ENCODE measurements around the gene DCST2. TPM values are rescaled to one million over a fixed set of nuclear protein-coding genes. Genes with fewer than 3 reads are reported as not detected.

The DCST2 gene
- total and polyA plus RNA-seq, 2 of the 8 experiments (the other 6 are each of a cell fraction or from before 2014, with no cell fraction given): 0.43 to 2.1 TPM

DNA sequence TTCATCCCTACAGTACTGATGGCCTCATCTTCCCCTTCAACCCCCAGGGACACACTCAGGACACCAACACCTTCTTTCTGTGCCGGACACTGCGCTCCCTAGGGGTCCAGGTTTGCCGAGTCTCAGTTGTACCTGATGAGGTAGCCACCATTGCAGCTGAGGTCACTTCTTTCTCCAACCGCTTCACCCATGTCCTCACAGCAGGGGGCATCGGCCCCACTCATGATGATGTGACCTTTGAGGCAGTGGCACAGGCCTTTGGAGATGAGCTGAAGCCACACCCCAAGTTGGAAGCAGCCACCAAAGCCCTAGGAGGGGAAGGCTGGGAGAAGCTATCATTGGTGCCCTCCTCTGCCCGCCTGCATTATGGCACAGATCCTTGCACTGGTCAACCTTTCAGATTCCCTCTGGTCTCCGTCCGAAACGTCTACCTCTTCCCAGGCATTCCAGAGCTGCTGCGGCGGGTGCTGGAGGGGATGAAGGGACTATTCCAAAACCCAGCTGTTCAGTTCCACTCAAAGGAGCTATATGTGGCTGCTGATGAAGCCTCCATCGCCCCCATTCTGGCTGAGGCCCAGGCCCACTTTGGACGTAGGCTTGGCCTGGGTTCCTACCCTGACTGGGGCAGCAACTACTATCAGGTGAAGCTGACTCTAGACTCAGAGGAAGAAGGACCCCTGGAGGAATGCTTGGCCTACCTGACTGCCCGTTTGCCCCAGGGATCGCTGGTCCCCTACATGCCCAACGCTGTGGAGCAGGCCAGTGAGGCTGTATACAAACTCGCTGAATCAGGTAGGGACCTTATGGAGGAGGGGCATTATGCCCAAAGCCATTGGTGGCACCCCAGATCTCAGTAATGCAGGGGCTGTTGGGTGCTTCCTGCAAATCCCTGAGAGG is 45.3 kb downstream of the DCST2 start:
- Histone ChIP-seq H2BK12ac (ENCODE audit: low read depth, low read length) (no peak overlapping the region), H3K4me2 (ENCODE audit: insufficient read depth in 1 of 2, low read depth in 2 of 2, low read length in 2 of 2) (no peak overlapping the region), H2AFZ (ENCODE audit: low read length) (no peak overlapping the region), H2BK15ac (ENCODE audit: low read length) (no peak overlapping the region), H2AK5ac (ENCODE audit: low read depth, low read length) (no peak overlapping the region), H3K14ac (ENCODE audit: insufficient read length) (no peak overlapping the region), H3K27ac (ENCODE audit: low read depth, low read length) (no peak overlapping the region), H2BK120ac (replicated peaks; ENCODE audit: low read depth, low read length) (no peak overlapping the region), H3K79me2 (ENCODE audit: control insufficient read depth in 1 of 2, insufficient read depth in 2 of 2, low read length in 2 of 2) (peaks cover 4 to 50% of the 10 kb centered on the region in 2 experiments), H3K23ac (ENCODE audit: insufficient read length) (no peak overlapping the region), H3K27me3 (replicated peaks in 1 of 4; ENCODE audit: control insufficient read depth in 3 of 4, extremely low read depth in 1 of 4, insufficient read depth in 3 of 4, low read length in 3 of 4) (no peaks in the 10 kb centered on the region), H3K9ac (replicated peaks in 1 of 4; ENCODE audit: extremely low read depth in 1 of 4, low read depth in 3 of 4, low read length in 3 of 4) (no peak overlapping the region), H3K4me1 (replicated peaks in 1 of 4; ENCODE audit: control insufficient read depth in 3 of 4, insufficient read depth in 4 of 4, low read length in 3 of 4) (peaks cover 0 to 5% (median 2%) of the 10 kb centered on the region in 4 experiments; a peak in 3 of 7 replicates), H4K8ac (ENCODE audit: extremely low read depth, insufficient read depth, low read length) (no peak overlapping the region), H3K56ac (replicated peaks; ENCODE audit: insufficient read length, low read depth, low read length) (no peak overlapping the region), H4K5ac (ENCODE audit: insufficient read length, low read depth, low read length) (no peak overlapping the region), H4K91ac (replicated peaks; ENCODE audit: insufficient read length, low read length) (no peak overlapping the region), H3K36me3 (ENCODE audit: control insufficient read depth in 2 of 4, insufficient read depth in 4 of 4, low read length in 3 of 4) (peaks cover 13 to 47% (median 35%) of the 10 kb centered on the region in 4 experiments), H3K18ac (ENCODE audit: extremely low read depth, low read length) (no peak overlapping the region), H2BK5ac (ENCODE audit: low read depth, low read length) (no peak overlapping the region), H4K20me1 (replicated peaks in 1 of 2; ENCODE audit: control insufficient read depth in 1 of 2, insufficient read depth in 2 of 2, low read length in 2 of 2) (peaks cover 15 to 22% of the 10 kb centered on the region in 2 experiments), H3K4ac (replicated peaks; ENCODE audit: insufficient read length, low read depth, low read length) (no peak overlapping the region), H3K4me3 (ENCODE audit: extremely low read depth in 1 of 4, insufficient read depth in 2 of 4, low read depth in 3 of 4, low read length in 4 of 4) (no peak overlapping the region), H2BK20ac (ENCODE audit: low read length) (0 out of 2 replicates have a peak overlapping the region, but pooled peaks have one; percentile 48), H3K23me2 (ENCODE audit: low read depth, low read length) (peaks cover 4% of the 10 kb centered on the region), H3K9me3 (ENCODE audit: insufficient read depth in 2 of 2, low read depth in 1 of 2, low read length in 1 of 2) (no peaks in the 10 kb centered on the region), H3K79me1 (ENCODE audit: low read depth, low read length) (peaks cover 6% of the 10 kb centered on the region; the same call in 1 of the 2 replicates)
- CTCF ChIA-PET (ENCODE audit: partially characterized antibody): interaction anchor here (0.6 to 20.6 kb wide), 16 partner anchors 8 to 150 kb away, joined by 3 to 334 read pairs (median 4); partner anchors contain the start of genes LENEP, PBXIP1 and PYGO2
- 92% methylated on average over 17 of the region's 17 CpGs; no CpG with 5 or more reads in 1 of the 2 experiments for WGBS, 2 experiments (ENCODE audit: extremely low coverage in 1 of 2, insufficient coverage in 1 of 2, insufficient read length in 1 of 2, insufficient replicate concordance in 2 of 2, low coverage in 1 of 2, low lambda C conversion rate in 2 of 2, missing lambda C conversion rate in 1 of 2)
- POLR2A ChIA-PET (ENCODE audit: partially characterized antibody): interaction anchor here (1.2 to 42.8 kb wide), 5 partner anchors 7 to 81 kb away, joined by 3 to 702 read pairs (median 662); partner anchors contain the start of genes CKS1B, FLAD1, LENEP and PBXIP1
- DNase-seq (ENCODE audit: low read depth in 1 of 2, low spot score in 2 of 2) (no peak), FAIRE-seq (no peak)
- TF ChIP-seq CHD2 (IDR thresholded peaks at IDR 0.05; ENCODE audit: low read length) (no peak), POLR2A (IDR thresholded peaks at IDR 0.05; ENCODE audit: control extremely low read depth in 1 of 2, low read depth in 2 of 2, low read length in 2 of 2) (peak in 1 of 2 experiments; percentile 4; a peak in 1 of 3 replicates)

All from H1 (cell line).